BLaER1 (cell line): ENCODE data around the gene YAE1.

Experiments
- H3K27ac ChIP-seq: shearing (Covaris generic); formaldehyde crosslinking; 2 replicates; pipeline ENCODE4 v1.8.1; 2022
- H3K27me3 ChIP-seq: shearing (Covaris generic); formaldehyde crosslinking; 2 replicates; pipeline ENCODE4 v1.8.1; 2022
- H3K36me3 ChIP-seq: shearing (Covaris generic); formaldehyde crosslinking; 2 replicates; pipeline ENCODE4 v1.8.1; 2022
- H3K4me1 ChIP-seq: shearing (Covaris generic); formaldehyde crosslinking; 2 replicates; pipeline ENCODE4 v1.8.1; 2022
- H3K4me2 ChIP-seq: shearing (Covaris generic); formaldehyde crosslinking; 2 replicates; pipeline ENCODE4 v1.8.1; 2022
- H3K4me3 ChIP-seq: shearing (Covaris generic); formaldehyde crosslinking; 2 replicates; pipeline ENCODE4 v1.8.1; 2022
- H3K9ac ChIP-seq: shearing (Covaris generic); formaldehyde crosslinking; 2 replicates; pipeline ENCODE4 v1.8.1; 2022
- H3K9me3 ChIP-seq: shearing (Covaris generic); formaldehyde crosslinking; 2 replicates; pipeline ENCODE4 v1.8.1; 2022
- H4K20me1 ChIP-seq: shearing (Covaris generic); formaldehyde crosslinking; 2 replicates; pipeline ENCODE4 v1.8.1; 2022
- Cebpa-rat ChIP-seq: shearing (Covaris generic); IDR thresholded peaks from 2 replicates; pipeline ENCODE4 v1.8.1; 2022

YAE1 gene, protein sequence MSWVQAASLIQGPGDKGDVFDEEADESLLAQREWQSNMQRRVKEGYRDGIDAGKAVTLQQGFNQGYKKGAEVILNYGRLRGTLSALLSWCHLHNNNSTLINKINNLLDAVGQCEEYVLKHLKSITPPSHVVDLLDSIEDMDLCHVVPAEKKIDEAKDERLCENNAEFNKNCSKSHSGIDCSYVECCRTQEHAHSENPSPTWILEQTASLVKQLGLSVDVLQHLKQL

DNA sequence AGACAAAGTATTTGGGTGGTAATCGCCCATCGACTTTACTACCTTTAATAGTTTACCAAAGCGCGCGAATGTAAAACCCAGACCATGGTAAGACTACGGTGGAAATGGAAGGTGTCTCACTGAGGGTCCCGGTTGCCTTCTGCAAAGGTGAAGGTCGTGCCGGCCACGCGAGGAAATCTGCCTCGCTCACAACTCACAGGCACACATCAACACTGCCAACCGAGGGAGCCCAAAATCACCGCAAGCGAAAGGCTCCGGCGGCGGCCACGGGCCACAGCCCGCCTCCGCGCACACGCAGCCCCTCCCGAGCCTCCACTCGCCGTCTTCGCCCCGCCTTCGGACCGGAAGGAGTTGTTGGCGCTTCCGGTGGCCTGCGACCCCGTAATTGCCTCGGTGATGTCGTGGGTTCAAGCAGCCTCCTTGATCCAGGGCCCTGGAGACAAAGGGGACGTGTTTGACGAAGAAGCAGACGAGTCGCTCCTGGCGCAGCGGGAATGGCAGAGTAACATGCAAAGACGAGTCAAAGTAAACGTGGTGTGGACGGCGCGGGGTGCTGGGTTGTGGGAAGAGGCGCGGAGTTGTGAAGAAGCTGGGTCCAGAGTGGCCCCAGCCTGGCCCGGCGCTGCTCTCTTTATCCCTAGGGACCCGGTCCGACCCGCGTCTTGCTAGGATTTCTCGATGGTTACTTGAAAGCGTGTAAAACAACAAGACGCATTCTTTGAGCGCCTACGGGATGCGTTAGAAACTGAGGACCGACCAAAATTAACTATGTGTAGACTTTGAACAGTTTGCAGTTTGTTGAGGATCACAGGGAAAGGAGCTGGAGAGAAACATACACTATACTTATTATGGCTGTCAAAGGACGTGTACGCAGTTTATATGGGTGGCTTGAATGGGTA, at the start of gene YAE1:
Gene YAE1, plus strand, starts transcription at position 382 of the 899 bp plus-strand sequence. Its CDS starts 15 bp downstream, at position 397.
- H3K9ac ChIP-seq, result peak within 1 kb of the TSS; percentile 90
- no peaks in the 10 kb centered on the region for H3K27me3 ChIP-seq
- no peaks in the 10 kb centered on the region for H3K9me3 ChIP-seq
- H3K4me3 ChIP-seq, result peak within 1 kb of the TSS; percentile 86
- peaks cover 20% of the 10 kb centered on the region for H3K36me3 ChIP-seq
- peak within 1 kb of the TSS; percentile 83 for H3K27ac ChIP-seq
- TF ChIP-seq Cebpa-rat, result no peak
- peaks cover 19% of the 10 kb centered on the region for H3K4me1 ChIP-seq
- H4K20me1 ChIP-seq, result no peaks in the 10 kb centered on the region; the same call in 1 of the 2 replicates
- peak within 1 kb of the TSS; percentile 96 for H3K4me2 ChIP-seq

DNA sequence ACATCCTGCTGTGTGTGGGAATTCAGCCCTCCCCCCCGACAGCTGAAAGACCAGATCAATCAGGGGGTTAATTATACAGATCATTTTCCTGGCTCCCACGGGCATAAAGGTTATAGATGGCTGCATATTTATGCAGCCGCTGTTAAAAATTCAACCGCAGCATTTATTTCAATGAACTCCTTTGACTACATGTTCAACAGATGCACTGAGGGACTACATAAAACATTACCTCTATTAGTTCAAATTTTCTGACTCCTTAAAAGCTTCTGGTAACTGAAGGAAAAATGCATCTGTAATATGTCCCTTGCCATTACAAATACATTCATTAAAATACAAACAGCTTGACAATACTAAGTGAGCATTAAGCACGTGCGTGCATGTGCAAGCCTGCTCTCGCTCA, 49.7 kb upstream of the YAE1 start:
- Histone ChIP-seq H3K9me3 (no peaks in the 10 kb centered on the region; the same call in 1 of the 2 replicates), H3K4me2 (no peak overlapping the region), H3K27ac (no peak overlapping the region), H3K36me3 (no peaks in the 10 kb centered on the region), H3K9ac (no peak overlapping the region), H3K4me1 (no peaks in the 10 kb centered on the region), H4K20me1 (no peaks in the 10 kb centered on the region), H3K4me3 (no peak overlapping the region), H3K27me3 (no peaks in the 10 kb centered on the region)
- TF ChIP-seq Cebpa-rat, result no peak

DNA sequence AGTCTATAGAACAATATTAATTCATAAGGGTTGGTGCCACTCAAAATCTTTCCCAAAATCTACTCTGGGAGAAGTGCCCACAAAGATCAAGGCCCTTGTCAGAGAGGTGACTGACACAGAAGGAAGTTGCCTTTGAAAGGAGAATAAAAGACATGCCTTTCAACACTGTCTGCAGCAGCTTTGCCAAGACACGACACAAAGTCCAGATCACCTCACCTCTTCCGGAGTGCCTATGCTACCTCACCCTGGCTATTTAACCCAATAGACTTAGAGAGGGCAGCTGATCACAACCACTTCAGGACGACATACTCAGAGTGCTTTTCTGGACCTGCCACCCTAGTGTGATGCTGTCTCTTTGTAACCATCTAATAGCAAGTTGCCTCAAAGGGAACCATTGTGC, 49.0 kb upstream of the YAE1 start:
- Histone ChIP-seq H3K4me3 (no peak overlapping the region), H3K9ac (no peak overlapping the region), H3K9me3 (no peaks in the 10 kb centered on the region), H3K27ac (no peak overlapping the region), H3K4me2 (no peak overlapping the region), H4K20me1 (no peaks in the 10 kb centered on the region), H3K36me3 (no peaks in the 10 kb centered on the region), H3K4me1 (no peaks in the 10 kb centered on the region), H3K27me3 (no peaks in the 10 kb centered on the region)
- TF ChIP-seq Cebpa-rat, result no peak

DNA sequence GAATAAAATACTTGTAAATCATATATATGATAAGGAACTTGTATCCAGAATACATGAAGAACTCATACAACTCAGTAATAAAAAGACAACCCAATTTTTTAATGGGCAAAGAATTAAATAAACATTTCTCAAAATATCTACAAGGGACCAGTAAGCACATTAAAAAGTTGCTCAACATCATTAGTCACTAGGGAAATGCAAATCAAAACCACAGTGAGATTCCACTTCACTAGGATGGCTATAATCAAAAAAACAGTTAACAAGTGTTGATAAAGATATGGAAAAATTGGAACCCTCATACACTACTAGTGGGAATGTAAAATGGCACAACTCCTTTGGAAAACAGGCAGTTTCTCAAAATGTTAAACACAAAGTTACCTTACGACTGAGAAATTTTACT, 40.3 kb upstream of the YAE1 start:
- H3K4me2 ChIP-seq, result no peak overlapping the region
- TF ChIP-seq Cebpa-rat, result no peak
- no peaks in the 10 kb centered on the region for H4K20me1 ChIP-seq

DNA sequence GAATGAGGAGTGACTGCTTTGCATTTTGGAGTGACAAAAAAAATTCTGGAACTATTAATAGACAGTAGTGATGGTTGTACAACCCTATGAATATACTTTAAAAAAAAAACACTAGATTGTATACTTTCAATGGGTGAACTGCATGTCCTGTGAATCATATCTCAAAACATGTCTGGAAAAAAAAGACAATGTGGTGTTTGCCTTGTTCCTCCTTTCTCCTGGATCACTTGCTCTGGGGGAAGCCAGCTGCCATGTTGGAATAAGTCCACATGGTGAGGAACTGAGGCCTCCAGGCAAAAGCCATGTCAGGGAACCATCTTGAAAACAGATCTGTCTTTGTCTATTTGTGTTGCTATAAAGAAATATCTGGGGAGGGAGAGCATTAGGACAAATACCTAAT, 39.5 kb upstream of the YAE1 start:
- Histone ChIP-seq H3K27ac (no peak overlapping the region), H4K20me1 (no peaks in the 10 kb centered on the region), H3K27me3 (no peaks in the 10 kb centered on the region), H3K9ac (no peak overlapping the region), H3K9me3 (no peaks in the 10 kb centered on the region), H3K36me3 (no peaks in the 10 kb centered on the region), H3K4me2 (no peak overlapping the region), H3K4me3 (no peak overlapping the region), H3K4me1 (no peaks in the 10 kb centered on the region)
- TF ChIP-seq Cebpa-rat, result no peak

More for the DNA sequence above, 40.3 kb upstream of the YAE1 start:
- Histone ChIP-seq H3K4me1 (no peaks in the 10 kb centered on the region), H3K4me3 (no peak overlapping the region), H3K27me3 (no peaks in the 10 kb centered on the region), H3K36me3 (no peaks in the 10 kb centered on the region), H3K9ac (no peak overlapping the region), H3K27ac (no peak overlapping the region), H3K9me3 (no peaks in the 10 kb centered on the region)

DNA sequence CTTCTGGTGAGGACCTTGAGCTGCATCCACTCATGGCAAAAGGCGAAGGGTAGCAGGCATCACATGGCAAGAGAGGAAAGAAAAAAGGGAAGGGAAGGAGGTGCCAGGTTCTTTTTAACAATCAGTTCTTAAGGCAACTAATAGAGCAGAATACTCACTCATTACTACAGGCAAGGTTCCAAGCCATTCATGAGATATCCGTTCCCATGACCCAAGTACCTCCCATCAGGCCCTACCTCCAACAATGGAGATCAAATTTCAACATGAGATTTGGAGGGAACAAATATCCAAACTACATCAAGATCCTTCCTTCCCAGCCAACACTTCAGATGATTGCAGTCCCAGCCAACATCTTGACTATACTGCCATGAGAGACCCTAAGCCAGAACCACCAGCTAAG, 38.9 kb upstream of the YAE1 start:
- Histone ChIP-seq H3K4me1 (no peaks in the 10 kb centered on the region), H3K27ac (no peak overlapping the region), H3K9ac (no peak overlapping the region), H3K36me3 (no peaks in the 10 kb centered on the region), H3K4me2 (no peak overlapping the region), H3K9me3 (no peaks in the 10 kb centered on the region), H4K20me1 (no peaks in the 10 kb centered on the region), H3K27me3 (no peaks in the 10 kb centered on the region), H3K4me3 (no peak overlapping the region)
- TF ChIP-seq Cebpa-rat, result no peak

DNA sequence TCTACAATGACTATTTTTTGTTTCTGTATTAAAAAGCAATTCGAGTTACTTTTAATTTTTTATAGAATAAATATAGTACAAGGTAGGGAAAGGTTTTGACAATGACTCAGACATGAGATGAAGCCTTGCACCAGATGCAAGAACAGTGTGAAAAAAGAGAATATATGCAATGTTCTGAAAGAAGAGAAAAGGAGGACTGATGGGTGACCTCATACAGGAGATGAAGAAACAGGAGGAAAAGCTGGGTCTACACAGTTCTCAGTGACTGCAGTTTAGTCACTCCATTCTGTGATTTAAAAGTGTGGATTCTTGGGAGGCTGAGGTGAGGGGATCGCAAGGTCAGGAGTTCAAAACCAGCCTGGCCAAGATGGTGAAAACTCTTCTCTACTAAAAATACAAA, 38.3 kb upstream of the YAE1 start:
- no peak overlapping the region for H3K9ac ChIP-seq
- H3K4me3 ChIP-seq, result no peak overlapping the region
- H3K4me2 ChIP-seq, result no peak overlapping the region
- no peaks in the 10 kb centered on the region for H3K36me3 ChIP-seq
- H3K27ac ChIP-seq, result no peak overlapping the region
- H4K20me1 ChIP-seq, result no peaks in the 10 kb centered on the region
- no peak for TF ChIP-seq Cebpa-rat
- H3K9me3 ChIP-seq, result no peaks in the 10 kb centered on the region
- no peaks in the 10 kb centered on the region for H3K27me3 ChIP-seq
- H3K4me1 ChIP-seq, result no peaks in the 10 kb centered on the region

DNA sequence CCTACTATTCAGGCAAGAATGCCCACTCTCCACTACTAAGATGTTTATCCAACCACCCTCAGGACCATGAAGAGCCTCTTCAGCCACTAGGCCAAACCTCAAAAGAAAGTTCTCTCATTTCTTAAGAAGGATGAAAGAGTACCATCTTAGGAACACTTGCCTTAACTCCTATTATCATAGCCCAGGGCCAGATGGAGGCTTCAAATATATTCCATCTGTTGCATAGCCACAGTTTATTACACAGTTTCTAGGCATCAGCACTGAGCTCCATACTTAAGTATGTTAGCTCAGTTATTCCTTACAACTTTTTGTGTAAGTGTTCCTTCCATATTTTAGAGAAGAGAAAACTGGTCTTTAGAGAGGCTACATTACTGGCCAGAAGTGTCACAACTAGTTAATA, 37.4 kb upstream of the YAE1 start:
- Histone ChIP-seq H3K36me3 (no peaks in the 10 kb centered on the region), H3K27me3 (no peaks in the 10 kb centered on the region), H3K27ac (no peak overlapping the region), H3K4me3 (no peak overlapping the region), H4K20me1 (no peaks in the 10 kb centered on the region), H3K4me2 (no peak overlapping the region), H3K9ac (no peak overlapping the region), H3K4me1 (no peaks in the 10 kb centered on the region), H3K9me3 (no peaks in the 10 kb centered on the region)
- no peak for TF ChIP-seq Cebpa-rat

DNA sequence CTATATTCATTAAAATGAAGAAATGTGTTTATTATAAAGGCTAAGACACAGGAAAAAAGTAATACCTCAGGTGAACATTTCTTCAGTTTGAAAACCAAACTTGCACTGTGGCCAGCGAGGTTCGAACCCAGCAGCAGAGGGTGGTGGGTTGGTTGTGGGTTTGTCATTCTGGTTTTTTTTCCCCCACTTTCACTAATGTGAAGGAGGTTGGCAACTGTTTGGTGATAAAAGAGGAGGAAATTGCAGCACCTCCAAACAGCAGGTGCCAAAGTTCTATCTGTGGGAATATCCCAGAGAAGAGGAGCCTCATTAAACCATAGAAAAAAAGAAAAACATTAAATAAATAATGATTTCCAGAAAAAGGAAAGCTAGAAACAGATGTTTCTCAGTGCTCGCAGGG, 36.6 kb upstream of the YAE1 start:
- no peaks in the 10 kb centered on the region for H3K27me3 ChIP-seq
- no peak overlapping the region for H3K4me3 ChIP-seq
- H3K36me3 ChIP-seq, result no peaks in the 10 kb centered on the region
- no peak for TF ChIP-seq Cebpa-rat
- H3K4me1 ChIP-seq, result no peaks in the 10 kb centered on the region
- H3K9me3 ChIP-seq, result no peaks in the 10 kb centered on the region
- no peaks in the 10 kb centered on the region for H4K20me1 ChIP-seq
- no peak overlapping the region for H3K4me2 ChIP-seq
- H3K9ac ChIP-seq, result no peak overlapping the region
- H3K27ac ChIP-seq, result no peak overlapping the region

DNA sequence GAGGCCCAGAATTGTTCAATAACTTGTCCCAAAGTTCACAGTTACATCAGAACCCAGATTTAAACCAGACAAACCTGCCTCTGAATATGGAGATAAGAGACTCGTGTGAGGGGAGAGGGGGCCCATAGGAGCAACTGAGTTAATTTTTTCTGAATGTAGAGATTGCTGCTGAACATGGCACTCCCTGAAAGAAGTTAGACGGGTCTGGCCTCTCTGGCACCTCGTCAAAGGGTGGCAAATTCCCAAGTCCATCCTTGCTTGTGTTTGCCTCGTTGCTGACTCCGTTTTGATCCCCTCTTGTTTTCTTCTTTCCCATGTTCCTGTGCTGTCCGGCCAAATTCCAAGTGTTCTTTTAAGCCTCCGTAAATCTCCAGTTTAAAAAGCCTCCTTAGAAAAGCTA, 35.2 kb upstream of the YAE1 start:
- H3K36me3 ChIP-seq, result no peaks in the 10 kb centered on the region
- no peaks in the 10 kb centered on the region for H3K4me1 ChIP-seq
- no peak overlapping the region for H3K9ac ChIP-seq
- no peaks in the 10 kb centered on the region for H3K27me3 ChIP-seq
- no peak overlapping the region for H3K27ac ChIP-seq
- H3K9me3 ChIP-seq, result no peaks in the 10 kb centered on the region
- H4K20me1 ChIP-seq, result no peaks in the 10 kb centered on the region
- no peak for TF ChIP-seq Cebpa-rat
- no peak overlapping the region for H3K4me2 ChIP-seq
- no peak overlapping the region for H3K4me3 ChIP-seq
